ENCODE measurements around the gene TCEA3. TPM values are rescaled to one million over a fixed set of nuclear protein-coding genes. Genes with fewer than 3 reads are reported as not detected.

Gene TCEA3
- total RNA-seq (2021; fragmentation: NEBNext Ultra II Directional; extraction: Animal tissue kit (Norgen Biotek cat#: 25700)), result 1 to 10 TPM; 6.0 to 8.4 (median 7.1) TPM
- long read RNA-seq, transcript TCEA3-203 (11 exons, 1,559 nt), result major isoform, 13 of 19 reads
- long read RNA-seq, partial matches to known transcripts, result 2 of 19 reads
- long read RNA-seq, other reads (novel, unspliced or antisense), result 4 of 19 reads

DNA sequence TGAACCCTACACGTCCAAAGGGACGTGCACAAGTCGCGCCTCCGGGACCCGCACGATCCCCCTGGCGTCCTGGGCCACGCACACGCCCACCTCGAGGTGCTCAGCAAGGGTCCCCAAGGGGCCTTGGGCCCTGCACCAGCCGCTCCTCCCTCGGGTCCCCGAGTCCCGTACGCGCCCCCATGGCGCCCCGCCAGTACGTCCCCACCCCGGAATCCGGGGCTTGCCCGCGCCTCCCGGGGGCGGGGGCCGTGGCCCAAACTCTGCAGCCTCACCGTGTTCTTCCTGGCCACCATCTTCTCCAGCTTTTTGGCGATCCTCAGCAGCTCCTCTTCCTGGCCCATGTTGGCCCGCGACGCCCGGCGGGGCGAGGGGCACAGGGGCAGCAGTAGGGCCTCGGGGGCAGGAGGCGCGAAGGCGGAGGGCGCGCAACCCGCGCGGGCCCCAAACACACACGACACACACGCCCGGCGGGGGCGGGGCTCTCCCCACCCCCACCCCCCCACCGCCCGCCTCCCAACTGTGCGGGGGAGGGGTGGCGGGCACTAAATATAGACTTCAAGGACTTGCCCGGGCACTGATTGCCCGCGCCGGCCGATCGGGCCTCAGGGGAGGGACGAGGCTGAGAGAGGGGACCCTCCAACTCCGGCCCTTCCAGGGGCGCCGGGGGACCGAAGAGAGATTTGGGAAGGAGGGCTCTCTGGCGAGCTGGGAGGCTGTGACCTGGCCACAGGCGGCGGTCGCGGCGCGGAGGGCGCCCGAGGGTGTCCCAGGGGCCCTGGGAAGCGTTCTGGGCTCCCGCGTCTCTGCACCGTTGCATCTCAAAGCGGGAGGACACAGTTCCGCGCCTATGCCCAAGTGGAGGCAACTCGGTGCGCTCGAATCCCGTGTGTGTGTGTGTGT, at the start of gene TCEA3:
Gene TCEA3 (minus strand): TSS at position 456 of the 900 bp plus-strand sequence. CDS start 115 bp downstream, at position 341.
- peak within 1 kb of the TSS; percentile 83 for H3K4me3 Mint-ChIP-seq
- H3K9me3 Mint-ChIP-seq, result no peaks in the 10 kb centered on the region
- TF ChIP-seq, protein P1, sequence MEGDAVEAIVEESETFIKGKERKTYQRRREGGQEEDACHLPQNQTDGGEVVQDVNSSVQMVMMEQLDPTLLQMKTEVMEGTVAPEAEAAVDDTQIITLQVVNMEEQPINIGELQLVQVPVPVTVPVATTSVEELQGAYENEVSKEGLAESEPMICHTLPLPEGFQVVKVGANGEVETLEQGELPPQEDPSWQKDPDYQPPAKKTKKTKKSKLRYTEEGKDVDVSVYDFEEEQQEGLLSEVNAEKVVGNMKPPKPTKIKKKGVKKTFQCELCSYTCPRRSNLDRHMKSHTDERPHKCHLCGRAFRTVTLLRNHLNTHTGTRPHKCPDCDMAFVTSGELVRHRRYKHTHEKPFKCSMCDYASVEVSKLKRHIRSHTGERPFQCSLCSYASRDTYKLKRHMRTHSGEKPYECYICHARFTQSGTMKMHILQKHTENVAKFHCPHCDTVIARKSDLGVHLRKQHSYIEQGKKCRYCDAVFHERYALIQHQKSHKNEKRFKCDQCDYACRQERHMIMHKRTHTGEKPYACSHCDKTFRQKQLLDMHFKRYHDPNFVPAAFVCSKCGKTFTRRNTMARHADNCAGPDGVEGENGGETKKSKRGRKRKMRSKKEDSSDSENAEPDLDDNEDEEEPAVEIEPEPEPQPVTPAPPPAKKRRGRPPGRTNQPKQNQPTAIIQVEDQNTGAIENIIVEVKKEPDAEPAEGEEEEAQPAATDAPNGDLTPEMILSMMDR (IDR thresholded peaks at IDR 0.05), result no peak
- H3K4me1 Mint-ChIP-seq (ENCODE audit: low read depth), result peaks cover 27% of the 10 kb centered on the region
- peaks cover 3% of the 10 kb centered on the region; the same call in 1 of the 2 replicates for H3K36me3 Mint-ChIP-seq (ENCODE audit: low read depth)
- DNase-seq, result no peak
- peak within 1 kb of the TSS; percentile 74 for H3K27ac Mint-ChIP-seq
- no peaks in the 10 kb centered on the region; the same call in none of the 2 replicates for H3K27me3 Mint-ChIP-seq (ENCODE audit: insufficient read depth)

DNA sequence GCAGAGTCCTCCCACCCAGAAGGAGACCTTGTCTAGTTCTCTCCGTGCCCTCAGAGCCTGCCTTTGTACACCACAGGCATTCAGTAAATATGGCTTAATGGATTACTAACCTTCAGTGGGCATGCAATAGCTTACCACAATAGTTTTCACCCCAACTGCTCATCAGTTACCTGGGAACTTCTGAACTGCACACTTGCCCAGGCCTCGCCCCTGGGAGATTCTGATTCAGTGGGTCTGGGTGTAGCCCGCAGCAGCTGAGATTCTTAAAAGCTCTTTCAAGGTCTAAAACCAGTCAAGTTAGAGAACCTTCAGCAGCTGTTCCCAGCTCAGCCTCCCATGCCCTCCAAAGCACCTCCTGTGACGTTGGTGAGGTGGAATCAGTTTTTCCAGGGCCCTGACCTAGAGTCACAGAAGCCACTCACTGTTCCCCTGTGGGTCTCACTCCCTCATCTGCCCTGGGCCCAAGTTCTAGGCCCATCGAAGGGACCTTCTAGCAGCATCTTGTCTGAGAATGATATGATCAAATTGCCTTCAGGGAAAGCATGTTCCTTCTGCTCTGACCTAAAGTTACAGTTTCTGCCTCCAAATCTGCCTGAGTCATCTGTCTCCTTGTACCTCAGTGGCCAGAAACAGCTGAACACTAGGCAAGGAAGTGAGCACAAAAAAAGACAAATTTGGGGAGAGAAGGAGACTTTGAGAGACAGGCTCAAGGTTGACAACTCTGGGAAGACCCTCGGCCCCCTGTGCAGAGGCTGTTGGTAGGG, 48.7 kb upstream of the TCEA3 start:
- Mint-ChIP-seq H3K4me3 (0 out of 2 replicates have a peak overlapping the region, but pooled peaks have one; percentile 9), H3K27ac (peak overlapping the region; percentile 67)

DNA sequence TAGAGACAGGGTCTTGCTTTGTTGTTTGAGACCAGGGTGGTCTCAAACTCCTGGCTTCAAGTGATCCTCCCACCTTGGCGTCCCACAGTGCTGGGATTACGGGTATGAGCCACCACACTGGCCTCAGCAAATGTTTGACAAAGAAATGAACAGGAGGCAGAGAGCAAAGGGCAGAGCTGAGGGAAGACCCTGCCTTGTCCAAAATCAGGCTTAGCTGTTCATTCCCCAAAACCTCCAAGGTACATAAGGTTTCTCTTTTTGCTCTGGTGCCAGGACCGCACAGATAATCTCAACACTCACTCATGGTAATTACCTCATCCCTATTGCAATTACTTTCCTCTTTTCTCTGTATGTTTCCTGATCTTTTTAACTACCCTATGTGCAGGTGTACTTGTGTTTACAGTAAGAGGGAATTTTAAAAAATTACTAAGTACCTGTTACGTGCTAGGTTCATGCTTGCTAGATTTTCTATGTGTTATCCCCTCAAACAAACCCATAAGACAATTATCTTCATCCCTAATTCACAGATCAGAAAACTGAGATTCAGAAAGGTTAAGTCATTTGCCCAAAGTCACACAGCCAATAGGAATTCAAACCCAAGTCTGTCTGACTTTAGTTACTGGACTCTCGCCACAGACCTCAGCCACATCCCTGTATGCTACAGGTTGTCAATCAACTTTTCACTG, 47.9 kb upstream of the TCEA3 start:
- no peak for DNase-seq
- TF ChIP-seq, protein P1 (IDR thresholded peaks at IDR 0.05), result no peak
- Mint-ChIP-seq H3K36me3 (ENCODE audit: low read depth) (no peaks in the 10 kb centered on the region), H3K9me3 (no peaks in the 10 kb centered on the region), H3K4me1 (ENCODE audit: low read depth) (peaks cover 61% of the 10 kb centered on the region), H3K4me3 (no peak overlapping the region), H3K27me3 (ENCODE audit: insufficient read depth) (peaks cover 3% of the 10 kb centered on the region), H3K27ac (0 out of 2 replicates have a peak overlapping the region, but pooled peaks have one; percentile 67)

More for the DNA sequence above, 48.7 kb upstream of the TCEA3 start:
- H3K9me3 Mint-ChIP-seq, result no peaks in the 10 kb centered on the region
- H3K4me1 Mint-ChIP-seq (ENCODE audit: low read depth), result peaks cover 57% of the 10 kb centered on the region
- H3K36me3 Mint-ChIP-seq (ENCODE audit: low read depth), result no peaks in the 10 kb centered on the region
- peak; percentile 35 for DNase-seq
- TF ChIP-seq, protein P1 (IDR thresholded peaks at IDR 0.05), result no peak
- H3K27me3 Mint-ChIP-seq (ENCODE audit: insufficient read depth), result peaks cover 3% of the 10 kb centered on the region

DNA sequence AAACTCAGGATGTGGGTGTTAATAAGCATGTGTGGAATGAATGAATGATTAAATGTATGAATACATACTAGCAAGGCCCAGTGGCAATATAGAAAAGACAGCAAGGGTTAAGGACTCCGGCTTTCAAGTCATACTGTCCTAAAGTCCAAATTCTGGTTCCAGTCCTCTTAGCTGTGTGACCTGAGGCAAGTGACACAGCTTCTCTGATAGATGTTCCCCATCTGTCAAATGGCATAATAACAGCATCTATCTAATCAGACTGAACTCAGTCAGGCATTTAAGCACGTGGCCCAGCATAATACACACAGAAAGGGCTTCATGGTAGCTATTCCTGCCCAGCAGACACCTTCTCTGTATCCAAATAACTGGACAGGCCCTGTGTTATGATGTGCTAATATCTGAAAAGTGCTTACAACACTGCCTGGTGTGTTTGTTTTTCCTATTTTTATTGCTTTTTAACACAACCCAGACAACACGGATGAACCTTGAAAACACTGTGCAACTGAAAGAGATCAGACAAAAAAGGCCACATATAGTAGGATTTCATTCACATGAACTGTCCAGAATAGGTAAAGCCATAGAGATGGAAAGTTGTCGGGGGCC, 47.0 kb upstream of the TCEA3 start:
- Mint-ChIP-seq H3K4me3 (no peak overlapping the region), H3K27ac (no peak overlapping the region), H3K36me3 (ENCODE audit: low read depth) (no peaks in the 10 kb centered on the region), H3K4me1 (ENCODE audit: low read depth) (peaks cover 59% of the 10 kb centered on the region), H3K9me3 (no peaks in the 10 kb centered on the region), H3K27me3 (ENCODE audit: insufficient read depth) (peaks cover 3% of the 10 kb centered on the region)
- TF ChIP-seq, protein P1 (IDR thresholded peaks at IDR 0.05), result no peak
- DNase-seq, result no peak

Data from HFFc6 (cell line).